ENCODE measurements around the gene PCBP4. TPM values are rescaled to one million over a fixed set of nuclear protein-coding genes. Genes with fewer than 3 reads are reported as not detected.

Gene PCBP4
- total RNA-seq, 1 experiment from 2014 or later, result 28.7 TPM

DNA sequence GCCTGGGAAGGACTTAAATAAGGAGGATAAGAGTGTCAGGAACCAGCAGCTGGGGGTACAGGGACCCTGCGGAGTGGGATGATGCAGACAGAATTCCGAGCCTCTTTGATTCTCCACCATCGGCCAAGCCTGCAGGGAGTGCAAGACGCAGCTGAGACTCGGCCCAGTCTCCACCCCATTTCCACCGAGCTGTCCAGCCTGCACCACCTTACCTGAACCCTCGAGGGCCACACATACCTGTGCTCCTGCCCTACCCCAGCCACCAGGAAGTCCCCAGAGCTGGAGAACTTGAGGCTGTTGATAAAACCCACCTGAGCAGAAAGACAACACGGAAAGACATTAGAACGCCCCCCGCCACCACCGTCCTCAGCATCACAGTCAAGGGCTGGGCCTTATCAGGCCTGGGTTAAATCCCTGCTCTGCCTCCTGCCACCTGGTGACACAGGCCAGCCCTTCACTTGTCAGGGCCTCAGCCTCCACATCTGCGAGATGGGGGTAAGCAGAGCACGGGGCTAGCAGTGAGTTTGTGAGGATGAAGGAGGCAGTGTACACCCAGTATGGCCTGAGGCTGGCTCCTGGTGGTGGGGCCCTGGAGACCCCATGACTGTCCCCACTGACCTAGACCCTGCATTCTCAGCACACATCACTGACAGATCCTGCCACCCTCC lies 33.6 kb downstream of the PCBP4 start (continued):
- TF ChIP-seq JAZF1 (CRISPR knock-in tag; IDR thresholded peaks at IDR 0.05), result no peak

- H3K9me3 Mint-ChIP-seq, result no peaks in the 10 kb centered on the region
- TF ChIP-seq SMAD3 (CRISPR knock-in tag; IDR thresholded peaks at IDR 0.05; ENCODE audit: borderline replicate concordance), result no peak
- TF ChIP-seq, protein P1, sequence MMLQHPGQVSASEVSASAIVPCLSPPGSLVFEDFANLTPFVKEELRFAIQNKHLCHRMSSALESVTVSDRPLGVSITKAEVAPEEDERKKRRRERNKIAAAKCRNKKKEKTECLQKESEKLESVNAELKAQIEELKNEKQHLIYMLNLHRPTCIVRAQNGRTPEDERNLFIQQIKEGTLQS (CRISPR knock-in tag; conservative IDR thresholded peaks at IDR 0.05), result no peak
- TF ChIP-seq, protein P2, sequence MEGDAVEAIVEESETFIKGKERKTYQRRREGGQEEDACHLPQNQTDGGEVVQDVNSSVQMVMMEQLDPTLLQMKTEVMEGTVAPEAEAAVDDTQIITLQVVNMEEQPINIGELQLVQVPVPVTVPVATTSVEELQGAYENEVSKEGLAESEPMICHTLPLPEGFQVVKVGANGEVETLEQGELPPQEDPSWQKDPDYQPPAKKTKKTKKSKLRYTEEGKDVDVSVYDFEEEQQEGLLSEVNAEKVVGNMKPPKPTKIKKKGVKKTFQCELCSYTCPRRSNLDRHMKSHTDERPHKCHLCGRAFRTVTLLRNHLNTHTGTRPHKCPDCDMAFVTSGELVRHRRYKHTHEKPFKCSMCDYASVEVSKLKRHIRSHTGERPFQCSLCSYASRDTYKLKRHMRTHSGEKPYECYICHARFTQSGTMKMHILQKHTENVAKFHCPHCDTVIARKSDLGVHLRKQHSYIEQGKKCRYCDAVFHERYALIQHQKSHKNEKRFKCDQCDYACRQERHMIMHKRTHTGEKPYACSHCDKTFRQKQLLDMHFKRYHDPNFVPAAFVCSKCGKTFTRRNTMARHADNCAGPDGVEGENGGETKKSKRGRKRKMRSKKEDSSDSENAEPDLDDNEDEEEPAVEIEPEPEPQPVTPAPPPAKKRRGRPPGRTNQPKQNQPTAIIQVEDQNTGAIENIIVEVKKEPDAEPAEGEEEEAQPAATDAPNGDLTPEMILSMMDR (IDR thresholded peaks at IDR 0.05), result no peak
- no peak for TF ChIP-seq MLX (CRISPR knock-in tag; IDR thresholded peaks at IDR 0.05)
- no peak for TF ChIP-seq NR2C2 (CRISPR knock-in tag; IDR thresholded peaks at IDR 0.05)
- no peak for TF ChIP-seq CBFB (CRISPR knock-in tag; IDR thresholded peaks at IDR 0.05; ENCODE audit: low read depth)
- TF ChIP-seq ZNF281 (CRISPR knock-in tag; IDR thresholded peaks at IDR 0.05), result no peak
- TF ChIP-seq, protein P3, sequence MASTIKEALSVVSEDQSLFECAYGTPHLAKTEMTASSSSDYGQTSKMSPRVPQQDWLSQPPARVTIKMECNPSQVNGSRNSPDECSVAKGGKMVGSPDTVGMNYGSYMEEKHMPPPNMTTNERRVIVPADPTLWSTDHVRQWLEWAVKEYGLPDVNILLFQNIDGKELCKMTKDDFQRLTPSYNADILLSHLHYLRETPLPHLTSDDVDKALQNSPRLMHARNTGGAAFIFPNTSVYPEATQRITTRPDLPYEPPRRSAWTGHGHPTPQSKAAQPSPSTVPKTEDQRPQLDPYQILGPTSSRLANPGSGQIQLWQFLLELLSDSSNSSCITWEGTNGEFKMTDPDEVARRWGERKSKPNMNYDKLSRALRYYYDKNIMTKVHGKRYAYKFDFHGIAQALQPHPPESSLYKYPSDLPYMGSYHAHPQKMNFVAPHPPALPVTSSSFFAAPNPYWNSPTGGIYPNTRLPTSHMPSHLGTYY (CRISPR knock-in tag; IDR thresholded peaks at IDR 0.05), result no peak
- TF ChIP-seq FOXJ3 (CRISPR knock-in tag; IDR thresholded peaks at IDR 0.05; ENCODE audit: borderline replicate concordance), result no peak
- TF ChIP-seq, protein P4, sequence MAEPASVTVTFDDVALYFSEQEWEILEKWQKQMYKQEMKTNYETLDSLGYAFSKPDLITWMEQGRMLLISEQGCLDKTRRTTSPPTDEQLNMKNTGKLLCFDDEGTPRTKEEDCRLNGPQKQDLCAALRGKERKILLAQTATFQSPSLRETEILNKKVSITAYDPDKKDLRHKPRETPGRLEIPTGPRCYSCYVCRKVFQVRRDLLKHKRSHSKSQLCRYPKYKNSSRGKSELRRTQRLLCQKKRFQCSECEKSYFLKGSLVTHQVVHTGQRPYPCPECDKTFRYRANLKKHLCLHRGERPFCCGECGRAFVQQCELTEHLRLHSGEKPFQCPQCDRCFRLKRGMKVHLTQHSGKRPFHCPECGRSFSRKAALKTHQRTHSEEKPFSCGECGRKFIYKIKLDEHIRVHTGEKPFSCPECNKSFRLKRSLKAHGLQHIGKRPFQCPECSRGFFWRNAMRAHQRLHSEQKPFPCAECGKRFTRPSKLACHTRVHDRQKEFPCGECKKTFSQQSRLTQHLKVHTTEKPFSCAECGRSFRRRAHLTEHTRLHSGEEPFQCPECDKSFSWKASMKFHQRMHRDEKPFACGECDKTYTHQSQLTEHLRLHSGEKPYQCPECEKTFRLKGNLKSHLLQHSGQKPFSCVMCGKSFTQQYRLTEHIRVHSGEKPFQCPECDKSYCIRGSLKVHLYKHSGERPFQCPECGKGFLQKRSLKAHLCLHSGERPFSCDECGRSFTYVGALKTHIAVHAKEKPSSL (CRISPR knock-in tag; conservative IDR thresholded peaks at IDR 0.05), result no peak
- no peak for TF ChIP-seq RORB (CRISPR knock-in tag; IDR thresholded peaks at IDR 0.05)
- TF ChIP-seq ZNF138 (CRISPR knock-in tag; conservative IDR thresholded peaks at IDR 0.05), result no peak
- TF ChIP-seq ZNF416 (CRISPR knock-in tag; IDR thresholded peaks at IDR 0.05), result no peak
- no peak for TF ChIP-seq EMX1 (CRISPR knock-in tag; IDR thresholded peaks at IDR 0.05)
- no peak for TF ChIP-seq MXD4 (CRISPR knock-in tag; IDR thresholded peaks at IDR 0.05; ENCODE audit: borderline replicate concordance)
- TF ChIP-seq STAT6 (CRISPR knock-in tag; conservative IDR thresholded peaks at IDR 0.05; ENCODE audit: low read depth), result no peak
- TF ChIP-seq, protein P5, sequence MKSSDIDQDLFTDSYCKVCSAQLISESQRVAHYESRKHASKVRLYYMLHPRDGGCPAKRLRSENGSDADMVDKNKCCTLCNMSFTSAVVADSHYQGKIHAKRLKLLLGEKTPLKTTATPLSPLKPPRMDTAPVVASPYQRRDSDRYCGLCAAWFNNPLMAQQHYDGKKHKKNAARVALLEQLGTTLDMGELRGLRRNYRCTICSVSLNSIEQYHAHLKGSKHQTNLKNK (CRISPR knock-in tag; IDR thresholded peaks at IDR 0.05), result no peak
- TF ChIP-seq E2F5 (CRISPR knock-in tag; IDR thresholded peaks at IDR 0.05), result no peak
- CTCF ChIA-PET, result interaction anchor here (0.6 kb wide), 1 partner anchor 214 kb away, joined by 4 read pairs; no protein-coding TSS in a partner anchor
- H3K27me3 Mint-ChIP-seq (ENCODE audit: low read depth), result no peaks in the 10 kb centered on the region
- ATAC-seq, result no peak
- no peaks in the 10 kb centered on the region for H3K4me1 Mint-ChIP-seq
- H3K36me3 Mint-ChIP-seq, result peaks cover 40% of the 10 kb centered on the region
- DNase-seq (ENCODE audit: low spot score), result no peak
- H3K4me3 Mint-ChIP-seq, result no peak overlapping the region
- no peak overlapping the region for H3K27ac Mint-ChIP-seq
- POLR2A ChIA-PET, result no interaction called here
These were observed 34.5 kb downstream of the PCBP4 start for GRCh38 chr3:51932471-51933370.
